Esophagus squamous epithelium (tissue), 5 donors: ENCODE measurements around the gene MYRFL. TPM values are rescaled to one million over a fixed set of nuclear protein-coding genes. Genes with fewer than 3 reads are reported as not detected.

Experiments
- DNase-seq: peaks from one replicate; lab custom pipeline; 2025; lab: John Stamatoyannopoulos, UW
- H3K27ac ChIP-seq, 4 donors: fragments of 200-600 bp; sonication (generic); one replicate each; pipeline ENCODE4 v1.5.1; 2016 to 2019; ENCODE audit warnings: mild to moderate bottlenecking in 1 of 4
- H3K27me3 ChIP-seq, 4 donors: fragments of 200-600 bp; sonication (generic); 1 replicate in 3 of 4; 2 replicates in 1 of 4; pipeline versions ENCODE4 v1.5.1 to v1.6.0; 2017 to 2021; ENCODE audit warnings: antibody characterized with exemption in 1 of 4
- H3K36me3 ChIP-seq, 3 donors: fragments of 200-600 bp; sonication (generic); one replicate each; pipeline ENCODE4 v1.5.1; 2016 to 2019
- H3K4me1 ChIP-seq, 3 donors: fragments of 200-600 bp; sonication (generic); one replicate each; pipeline ENCODE4 v1.5.1; 2017 to 2019
- H3K4me3 ChIP-seq, 4 donors: fragments of 200-600 bp; sonication (generic); 1 replicate in 3 of 4; 2 replicates in 1 of 4; pipeline ENCODE4 v1.5.1; 2016 to 2019; ENCODE audit warnings: mild to moderate bottlenecking in 2 of 4, moderate library complexity in 1 of 4
- H3K9me3 ChIP-seq, 3 donors: fragments of 200-600 bp; sonication (generic); one replicate each; pipeline ENCODE4 v1.5.1; 2016 to 2019
- POLR2A ChIP-seq, 4 donors: fragments of 450-650 bp; IDR thresholded peaks; one replicate each; pipeline ENCODE4 v1.6.1; 2017; ENCODE audit warnings: antibody characterized with exemption in 4 of 4, mild to moderate bottlenecking in 4 of 4, moderate library complexity in 3 of 4
- WGBS, 2 donors: methylation state at CpG; one replicate each; pipeline ENCODE4 v1.1.5; 2018; 5-methylcytosine and 5-hydroxymethylcytosine counted together
- intact Hi-C: fragments of 100-400 bp; cut with DNase I; formaldehyde crosslinking; loops from one replicate; pipeline ENCODE4 v1.15.0; 2022
- total RNA-seq, 4 donors: library from RNA; depleted of rRNA; stranded (reverse); fragments of >200 nt; gene quantifications; one replicate each; pipeline ENCODE4 v1.1.0, GENCODE V29; 2016
- TF ChIP-seq, protein P1 (sequence below), 6 experiments: fragments of 450-650 bp in 4 of 6; fragments of 200-600 bp in 2 of 6; sonication (generic) in 2 of 6; IDR thresholded peaks; one replicate each; pipeline ENCODE4 v1.5.1; 2016 to 2019; ENCODE audit warnings: antibody characterized with exemption in 6 of 6, mild to moderate bottlenecking in 4 of 6, moderate library complexity in 4 of 6
- donor health status: DM: yes; HTN: yes; CAD: no.

Gene MYRFL
- total RNA-seq, 4 donors from 2014 or later = not detected

DNA sequence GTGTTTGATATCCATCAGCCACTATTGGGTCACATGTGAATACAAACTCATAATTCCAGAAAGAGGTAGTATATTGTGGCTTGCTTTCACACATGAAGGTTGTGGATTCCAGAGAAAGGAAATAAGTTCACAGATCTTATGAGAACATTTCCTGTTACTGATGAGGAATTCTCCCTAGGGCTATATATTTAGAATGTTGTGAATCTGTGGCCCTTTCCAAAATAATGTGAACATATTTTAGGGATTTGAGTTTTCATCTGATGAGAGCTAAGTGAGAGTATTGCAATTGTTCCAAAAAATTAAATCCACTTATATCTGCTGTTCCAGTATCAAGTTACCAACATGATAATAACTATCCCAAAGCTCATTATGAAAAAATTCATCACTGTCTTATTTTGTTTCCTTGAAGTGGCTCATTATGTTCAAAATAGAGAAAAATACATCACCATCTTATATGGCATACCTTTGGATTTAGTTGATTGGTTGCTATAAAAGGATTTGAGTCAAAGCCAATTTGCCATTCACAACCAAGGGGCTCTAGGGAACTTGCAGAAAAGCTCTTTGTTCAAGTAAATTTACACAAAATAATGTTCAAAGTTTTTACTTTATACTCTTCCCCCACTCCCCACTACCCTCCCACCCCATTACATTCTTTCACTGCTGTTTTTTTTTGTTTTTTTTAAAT is 76.3 kb downstream of the MYRFL start:
- H3K27me3 ChIP-seq = no peaks in the 10 kb centered on the region
- H3K4me3 ChIP-seq = no peak overlapping the region
- H3K27ac ChIP-seq = no peak overlapping the region
- no peaks in the 10 kb centered on the region for H3K36me3 ChIP-seq
- peaks cover 0 to 6% (median 0%) of the 10 kb centered on the region in 3 donors for H3K4me1 ChIP-seq
- intact Hi-C loops = loop anchor here (5.0 kb wide), 1 partner anchor 676 kb away; no protein-coding TSS in a partner anchor
- H3K9me3 ChIP-seq = no peaks in the 10 kb centered on the region
- DNase-seq = no peak
- TF ChIP-seq, protein P1, sequence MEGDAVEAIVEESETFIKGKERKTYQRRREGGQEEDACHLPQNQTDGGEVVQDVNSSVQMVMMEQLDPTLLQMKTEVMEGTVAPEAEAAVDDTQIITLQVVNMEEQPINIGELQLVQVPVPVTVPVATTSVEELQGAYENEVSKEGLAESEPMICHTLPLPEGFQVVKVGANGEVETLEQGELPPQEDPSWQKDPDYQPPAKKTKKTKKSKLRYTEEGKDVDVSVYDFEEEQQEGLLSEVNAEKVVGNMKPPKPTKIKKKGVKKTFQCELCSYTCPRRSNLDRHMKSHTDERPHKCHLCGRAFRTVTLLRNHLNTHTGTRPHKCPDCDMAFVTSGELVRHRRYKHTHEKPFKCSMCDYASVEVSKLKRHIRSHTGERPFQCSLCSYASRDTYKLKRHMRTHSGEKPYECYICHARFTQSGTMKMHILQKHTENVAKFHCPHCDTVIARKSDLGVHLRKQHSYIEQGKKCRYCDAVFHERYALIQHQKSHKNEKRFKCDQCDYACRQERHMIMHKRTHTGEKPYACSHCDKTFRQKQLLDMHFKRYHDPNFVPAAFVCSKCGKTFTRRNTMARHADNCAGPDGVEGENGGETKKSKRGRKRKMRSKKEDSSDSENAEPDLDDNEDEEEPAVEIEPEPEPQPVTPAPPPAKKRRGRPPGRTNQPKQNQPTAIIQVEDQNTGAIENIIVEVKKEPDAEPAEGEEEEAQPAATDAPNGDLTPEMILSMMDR (IDR thresholded peaks at IDR 0.05) = no peak
- no peak for TF ChIP-seq POLR2A (IDR thresholded peaks at IDR 0.05)

- intact Hi-C loops = loop anchor here (5.0 kb wide), 1 partner anchor 674 kb away; no protein-coding TSS in a partner anchor
- TF ChIP-seq, protein P1 (IDR thresholded peaks at IDR 0.05) = no peak
- TF ChIP-seq POLR2A (IDR thresholded peaks at IDR 0.05) = no peak
- no peak for DNase-seq
- WGBS, 2 donors = 89 to 94% methylated on average over 5 to 6 of the region's 8 CpGs
- Histone ChIP-seq H3K4me1 (peaks cover 0 to 14% (median 4%) of the 10 kb centered on the region in 3 donors), H3K9me3 (no peaks in the 10 kb centered on the region), H3K36me3 (no peaks in the 10 kb centered on the region), H3K27me3 (no peaks in the 10 kb centered on the region), H3K4me3 (no peak overlapping the region), H3K27ac (no peak overlapping the region)
Observed at GRCh38 chr12:69903548-69903947, 78.5 kb downstream of the MYRFL start.

DNA sequence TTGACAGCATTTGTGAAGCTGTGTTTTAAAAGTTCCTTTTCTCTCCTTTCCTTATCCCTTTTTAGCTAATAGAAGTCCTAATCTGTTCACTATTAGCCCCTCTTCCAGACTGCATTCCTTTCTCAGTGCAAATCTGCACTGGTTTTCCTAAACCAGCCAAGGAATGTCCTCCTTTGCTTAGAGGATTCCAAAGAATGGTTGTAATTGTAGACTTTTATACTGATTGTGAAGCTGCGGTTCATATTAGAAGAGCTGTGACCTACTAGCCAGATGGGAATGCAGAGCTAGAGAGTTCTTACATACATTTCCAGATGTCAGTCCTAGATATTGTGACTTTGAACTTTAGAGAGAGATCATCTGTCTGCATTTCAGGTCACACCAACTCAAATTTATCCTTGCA is 79.8 kb downstream of the MYRFL start:
- Histone ChIP-seq H3K4me3 (no peak overlapping the region), H3K9me3 (no peaks in the 10 kb centered on the region), H3K27ac (no peak overlapping the region), H3K4me1 (peaks cover 0 to 17% (median 4%) of the 10 kb centered on the region in 3 donors), H3K27me3 (no peaks in the 10 kb centered on the region), H3K36me3 (no peaks in the 10 kb centered on the region)
- TF ChIP-seq POLR2A (IDR thresholded peaks at IDR 0.05) = no peak
- TF ChIP-seq, protein P1 (IDR thresholded peaks at IDR 0.05) = no peak
- DNase-seq = no peak
- 0 to 86% methylated on average over 1 of the region's 1 CpG for WGBS, 2 donors
- intact Hi-C loops = loop anchor here (5.0 kb wide), 1 partner anchor 673 kb away; no protein-coding TSS in a partner anchor

GRCh38 chr12:69905801-69906200 is 80.8 kb downstream of the MYRFL start:
- Histone ChIP-seq H3K4me3 (no peak overlapping the region), H3K36me3 (no peaks in the 10 kb centered on the region), H3K4me1 (peaks cover 0 to 13% (median 4%) of the 10 kb centered on the region in 3 donors), H3K27ac (no peak overlapping the region), H3K27me3 (no peaks in the 10 kb centered on the region), H3K9me3 (no peaks in the 10 kb centered on the region)
- intact Hi-C loops = no loop called here
- DNase-seq = no peak
- TF ChIP-seq, protein P1 (IDR thresholded peaks at IDR 0.05) = no peak
- no peak for TF ChIP-seq POLR2A (IDR thresholded peaks at IDR 0.05)
- 92 to 100% methylated on average over 1 of the region's 1 CpG for WGBS, 2 donors

- DNase-seq = no peak
- H3K36me3 ChIP-seq = no peaks in the 10 kb centered on the region
- no peaks in the 10 kb centered on the region for H3K27me3 ChIP-seq
- peaks cover 0 to 11% (median 4%) of the 10 kb centered on the region in 3 donors for H3K4me1 ChIP-seq
- WGBS, 2 donors = 37 to 52% methylated on average over 4 of the region's 4 CpGs
- H3K4me3 ChIP-seq = no peak overlapping the region
- no peak overlapping the region for H3K27ac ChIP-seq
- H3K9me3 ChIP-seq = no peaks in the 10 kb centered on the region
- intact Hi-C loops = no loop called here
- no peak for TF ChIP-seq POLR2A (IDR thresholded peaks at IDR 0.05)
- TF ChIP-seq, protein P1 (IDR thresholded peaks at IDR 0.05) = no peak
Observed at GRCh38 chr12:69906411-69907216, 81.6 kb downstream of the MYRFL start.
